Endothelial cell (in vitro differentiated cells): ENCODE results near the gene IP6K3. TPM values are rescaled to one million over a fixed set of nuclear protein-coding genes. Genes with fewer than 3 reads are reported as not detected.

Experiments
- DNase-seq: peaks from one replicate; pipeline ENCODE4 v3.0.0; 2021; ENCODE audit warnings: low spot score
- H3K27ac Mint-ChIP-seq: one replicate; pipeline ENCODE4 v1.8.0; 2021; ENCODE audit warnings: mixed read lengths, inconsistent platforms; ENCODE audit not compliant: unreplicated experiment
- H3K27me3 Mint-ChIP-seq: one replicate; pipeline ENCODE4 v1.8.0; 2021; ENCODE audit warnings: mild to moderate bottlenecking, moderate library complexity, mixed read lengths, inconsistent platforms; ENCODE audit not compliant: unreplicated experiment
- H3K36me3 Mint-ChIP-seq: one replicate; pipeline ENCODE4 v1.8.0; 2021; ENCODE audit warnings: mild to moderate bottlenecking, low read depth, mixed read lengths, inconsistent platforms; ENCODE audit not compliant: unreplicated experiment
- H3K4me1 Mint-ChIP-seq: one replicate; pipeline ENCODE4 v1.8.0; 2021; ENCODE audit warnings: mild to moderate bottlenecking, mixed read lengths, inconsistent platforms; ENCODE audit not compliant: unreplicated experiment
- H3K4me3 Mint-ChIP-seq: one replicate; pipeline ENCODE4 v1.8.0; 2021; ENCODE audit warnings: mild to moderate bottlenecking, mixed read lengths, inconsistent platforms; ENCODE audit not compliant: unreplicated experiment
- H3K9me3 Mint-ChIP-seq: one replicate; pipeline ENCODE4 v1.8.0; 2021; ENCODE audit warnings: mixed read lengths, inconsistent platforms; ENCODE audit not compliant: unreplicated experiment
- CTCF ChIP-seq: fragments of 200-600 bp; sonication (generic); IDR thresholded peaks from one replicate; pipeline ENCODE4 v1.5.0; 2021; ENCODE audit warnings: antibody characterized with exemption; ENCODE audit not compliant: unreplicated experiment
- total RNA-seq: library from RNA; stranded (reverse); fragmentation: NEBNext Ultra II Directional; extraction: Animal tissue kit (Norgen Biotek cat#: 25700); gene quantifications from one replicate; pipeline ENCODE4 v1.2.1, GENCODE V29; 2021; ENCODE audit not compliant: unreplicated experiment

The IP6K3 gene
- total RNA-seq, 1 donor from 2014 or later = not detected

DNA sequence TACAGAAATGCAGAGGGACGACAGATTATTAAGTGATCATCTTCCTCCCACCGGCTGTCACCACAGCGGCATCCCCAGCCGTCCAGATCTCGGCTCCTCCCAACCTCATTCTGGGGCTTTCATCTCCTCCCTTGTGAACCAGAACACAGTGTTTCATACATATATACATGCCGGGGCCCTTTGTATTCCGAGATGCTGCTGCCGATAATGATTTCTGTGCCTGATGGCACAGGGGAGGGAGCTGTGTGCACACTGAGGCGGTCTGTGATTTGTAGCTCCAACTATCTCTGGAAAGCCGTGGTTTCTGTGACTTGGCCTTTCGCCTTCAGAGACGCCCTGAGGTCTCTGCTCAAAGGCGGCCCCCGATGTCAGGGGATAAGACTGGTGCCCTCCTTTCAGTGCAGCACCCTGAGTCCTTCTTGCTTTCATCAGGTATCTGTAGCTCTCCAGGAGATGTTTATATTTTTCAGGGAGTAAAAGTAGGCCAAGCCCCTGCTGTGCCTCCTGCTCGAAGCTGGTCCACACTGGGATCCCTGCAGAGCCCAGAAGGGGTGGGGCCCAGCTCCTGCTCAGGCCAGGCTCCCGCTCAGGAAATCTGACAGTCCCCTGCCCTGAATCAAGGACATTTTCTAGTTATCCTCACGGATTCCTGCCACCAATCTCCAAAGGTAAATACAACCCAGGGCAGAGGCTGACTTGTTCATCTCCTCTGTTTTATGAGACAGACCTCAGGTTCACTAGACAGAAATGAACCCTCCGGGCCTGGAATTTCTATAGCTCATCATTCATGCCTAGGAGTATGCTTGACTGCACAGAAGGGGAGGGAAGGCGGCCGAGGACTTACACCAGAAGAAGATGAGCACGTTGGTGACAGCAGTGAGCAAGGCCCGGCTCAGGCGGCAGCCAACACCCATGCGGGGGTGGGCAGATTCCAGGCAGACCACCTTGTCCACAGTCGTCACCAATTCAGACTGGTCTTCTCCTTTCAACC, 31.0 kb upstream of the IP6K3 start:
- peaks cover 59% of the 10 kb centered on the region for H3K36me3 Mint-ChIP-seq
- peak overlapping the region; percentile 9 for H3K27ac Mint-ChIP-seq
- H3K4me3 Mint-ChIP-seq = peak overlapping the region; percentile 23

GRCh38 chr6:33776764-33777163, 30.1 kb upstream of the IP6K3 start:
- Mint-ChIP-seq H3K36me3 (peaks cover 59% of the 10 kb centered on the region), H3K4me3 (no peak overlapping the region), H3K4me1 (peaks cover 51% of the 10 kb centered on the region), H3K27ac (no peak overlapping the region), H3K9me3 (no peaks in the 10 kb centered on the region), H3K27me3 (peaks cover 11% of the 10 kb centered on the region)
- TF ChIP-seq CTCF = no peak
- no peak for DNase-seq

More for the DNA sequence above, 31.0 kb upstream of the IP6K3 start:
- peaks cover 12% of the 10 kb centered on the region for H3K27me3 Mint-ChIP-seq
- no peaks in the 10 kb centered on the region for H3K9me3 Mint-ChIP-seq
- peaks cover 53% of the 10 kb centered on the region for H3K4me1 Mint-ChIP-seq
- no peak for TF ChIP-seq CTCF
- no peak for DNase-seq

DNA sequence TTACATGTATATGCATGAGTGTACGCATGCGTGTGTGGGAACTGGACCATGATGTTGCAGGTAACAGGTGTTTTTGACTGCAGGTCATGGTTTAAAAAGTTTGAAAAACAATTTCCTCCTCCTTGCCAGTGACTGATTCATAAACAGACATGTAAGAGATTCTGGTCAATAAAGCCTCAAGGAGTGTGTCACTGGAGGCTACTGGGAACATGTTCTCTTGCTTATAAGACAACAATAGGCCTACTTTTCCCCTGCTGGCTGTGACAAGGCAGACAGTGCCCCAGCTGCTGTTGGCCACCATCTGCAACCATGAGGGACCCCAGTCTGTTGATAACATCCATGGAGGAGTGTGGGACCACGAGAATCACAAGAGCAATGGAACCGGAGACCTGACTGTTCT, 29.5 kb upstream of the IP6K3 start:
- Mint-ChIP-seq H3K36me3 (peaks cover 59% of the 10 kb centered on the region), H3K27me3 (peaks cover 11% of the 10 kb centered on the region), H3K4me3 (no peak overlapping the region), H3K4me1 (peaks cover 47% of the 10 kb centered on the region), H3K27ac (no peak overlapping the region), H3K9me3 (no peaks in the 10 kb centered on the region)
- TF ChIP-seq CTCF = no peak
- no peak for DNase-seq

GRCh38 chr6:33774774-33775173, 28.1 kb upstream of the IP6K3 start:
- peaks cover 4% of the 10 kb centered on the region for H3K27me3 Mint-ChIP-seq
- H3K9me3 Mint-ChIP-seq = no peaks in the 10 kb centered on the region
- peak overlapping the region; percentile 34 for H3K4me3 Mint-ChIP-seq
- H3K36me3 Mint-ChIP-seq = peaks cover 54% of the 10 kb centered on the region
- peaks cover 36% of the 10 kb centered on the region for H3K4me1 Mint-ChIP-seq
- no peak for TF ChIP-seq CTCF
- no peak for DNase-seq
- H3K27ac Mint-ChIP-seq = no peak overlapping the region

DNA sequence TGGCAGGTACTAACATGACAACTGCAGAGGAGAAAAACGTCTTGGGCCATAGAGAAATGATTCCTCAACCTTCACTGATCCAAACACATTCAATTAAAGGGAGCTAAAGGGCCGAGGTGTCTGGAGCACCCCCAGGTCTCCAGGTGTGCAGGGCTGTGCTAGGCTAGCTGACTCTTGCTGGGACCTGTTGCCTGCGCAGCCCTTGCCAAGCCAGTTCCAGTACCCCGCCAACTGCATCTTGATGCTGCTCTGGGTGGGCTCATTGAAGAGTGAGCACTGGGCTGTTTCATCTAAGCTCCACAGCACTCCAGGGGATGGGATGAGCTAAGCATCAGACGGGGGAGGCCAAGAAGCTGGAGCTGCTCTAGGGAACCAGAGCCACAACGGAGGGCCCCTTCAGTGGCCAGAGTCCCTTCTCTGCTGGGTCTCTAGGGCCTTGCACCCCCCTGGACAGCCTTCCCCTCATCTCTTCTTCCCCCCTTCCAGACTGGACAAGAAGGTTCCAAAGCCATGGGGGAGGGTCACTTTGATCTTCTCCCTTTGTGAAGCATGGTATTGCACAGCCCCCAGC, 26.3 kb upstream of the IP6K3 start:
- Mint-ChIP-seq H3K4me3 (peak overlapping the region; percentile 14), H3K27ac (peak overlapping the region; percentile 7)
- no peak for TF ChIP-seq CTCF

More for the DNA sequence above, 26.3 kb upstream of the IP6K3 start:
- Mint-ChIP-seq H3K36me3 (peaks cover 48% of the 10 kb centered on the region), H3K4me1 (peaks cover 29% of the 10 kb centered on the region), H3K27me3 (peaks cover 2% of the 10 kb centered on the region), H3K9me3 (no peaks in the 10 kb centered on the region)
- DNase-seq = no peak
